ENCODE data around the gene GREB1. TPM values are rescaled to one million over a fixed set of nuclear protein-coding genes. Genes with fewer than 3 reads are reported as not detected.

Gene GREB1
- total and polyA plus RNA-seq, 2 of the 4 experiments (the other 2 are of a cell fraction), result 0.05 TPM; not detected in 1

DNA sequence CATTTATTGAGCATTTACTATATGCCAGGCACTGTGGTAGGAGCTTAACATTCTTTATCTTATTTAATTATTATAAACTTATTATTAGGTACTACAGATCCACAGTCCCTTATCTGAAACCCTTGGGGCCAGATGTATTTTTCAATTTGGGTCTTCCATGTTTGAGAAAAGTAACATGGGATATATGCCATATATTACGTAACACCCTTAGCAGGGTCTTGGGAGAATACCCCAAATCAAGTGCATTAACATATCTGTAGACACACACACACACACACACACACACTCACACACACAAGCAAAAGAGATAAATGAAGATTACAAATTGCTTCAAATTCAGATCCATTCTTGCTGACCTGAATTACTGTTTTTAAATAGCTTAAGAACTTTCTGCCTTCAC lies 122.4 kb downstream of the GREB1 start:
- no peak overlapping the region for H4K91ac ChIP-seq (ENCODE audit: insufficient read depth, low read depth, low read length)
- WGBS, 2 experiments (ENCODE audit: extremely low coverage in 2 of 2, insufficient read length in 1 of 2), result no CpG with 5 or more reads among the region's 1 CpG

More for the DNA sequence above, 122.4 kb downstream of the GREB1 start:
- peaks cover 60% of the 10 kb centered on the region for H3K27me3 ChIP-seq (ENCODE audit: control insufficient read depth, insufficient read depth, low read length)
- dilution Hi-C loops (cut with HindIII; ENCODE audit: low sequenced_read_pairs, unreplicated experiment) (no loop called here), in situ Hi-C loops (cut with MboI; ENCODE audit: low sequenced_read_pairs) (no loop called here), intact Hi-C loops (cut with micrococcal nuclease) (no loop called here)
- H3K18ac ChIP-seq (ENCODE audit: low read depth, low read length), result no peak overlapping the region
- H2AK5ac ChIP-seq (ENCODE audit: low read depth, low read length), result no peak overlapping the region
- H2BK15ac ChIP-seq (ENCODE audit: low read depth, low read length), result no peak overlapping the region
- H3K23ac ChIP-seq (ENCODE audit: low read depth, low read length), result no peak overlapping the region
- TF ChIP-seq SMC3 (IDR thresholded peaks at IDR 0.05; ENCODE audit: low read depth, low read length) (no peak), MAFK (IDR thresholded peaks at IDR 0.05; ENCODE audit: low read depth, low read length) (no peak), CTCF (conservative IDR thresholded peaks at IDR 0.05; ENCODE audit: low read depth, low read length) (no peak), POLR2A (IDR thresholded peaks at IDR 0.05; ENCODE audit: low read depth, low read length) (no peak), MXI1 (IDR thresholded peaks at IDR 0.05; ENCODE audit: borderline replicate concordance, low read depth, low read length) (no peak), CEBPB (IDR thresholded peaks at IDR 0.05; ENCODE audit: low read depth, low read length) (peak; percentile 64; the same call in 1 of the 2 replicates)
- TF ChIP-seq, protein P1, sequence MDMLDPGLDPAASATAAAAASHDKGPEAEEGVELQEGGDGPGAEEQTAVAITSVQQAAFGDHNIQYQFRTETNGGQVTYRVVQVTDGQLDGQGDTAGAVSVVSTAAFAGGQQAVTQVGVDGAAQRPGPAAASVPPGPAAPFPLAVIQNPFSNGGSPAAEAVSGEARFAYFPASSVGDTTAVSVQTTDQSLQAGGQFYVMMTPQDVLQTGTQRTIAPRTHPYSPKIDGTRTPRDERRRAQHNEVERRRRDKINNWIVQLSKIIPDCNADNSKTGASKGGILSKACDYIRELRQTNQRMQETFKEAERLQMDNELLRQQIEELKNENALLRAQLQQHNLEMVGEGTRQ (IDR thresholded peaks at IDR 0.05; ENCODE audit: low read depth, low read length), result no peak
- no peaks in the 10 kb centered on the region for H3K9me1 ChIP-seq (ENCODE audit: insufficient read depth, low read length)
- H3K4ac ChIP-seq (ENCODE audit: low read depth, low read length), result no peak overlapping the region
- no peak overlapping the region for H3K4me2 ChIP-seq (ENCODE audit: low read depth, low read length)
- H2AK9ac ChIP-seq (replicated peaks; ENCODE audit: low read depth, low read length, poor library complexity), result no peak overlapping the region
- H3K56ac ChIP-seq (ENCODE audit: extremely low read depth, insufficient read depth, low read length), result no peak overlapping the region
- H4K5ac ChIP-seq (ENCODE audit: low read depth, low read length), result no peak overlapping the region
- no peaks in the 10 kb centered on the region for H4K20me1 ChIP-seq (ENCODE audit: insufficient read depth, low read length)
- H2BK120ac ChIP-seq (ENCODE audit: low read depth, low read length), result no peak overlapping the region
- H3K79me1 ChIP-seq (ENCODE audit: low read depth in 1 of 2, low read length in 2 of 2), result no peaks in the 10 kb centered on the region
- no peak overlapping the region for H4K8ac ChIP-seq (ENCODE audit: low read depth in 2 of 2, low read length in 2 of 2)
- H2AFZ ChIP-seq (replicated peaks; ENCODE audit: low read length, poor library complexity), result no peak overlapping the region
- H3K36me3 ChIP-seq (ENCODE audit: control insufficient read depth, insufficient read depth, low read length), result no peaks in the 10 kb centered on the region
- H3K9me3 ChIP-seq (ENCODE audit: control insufficient read depth, insufficient read depth, low read length), result no peaks in the 10 kb centered on the region; the same call in 1 of the 2 replicates
- no peak overlapping the region for H3K4me3 ChIP-seq (ENCODE audit: insufficient read depth, low read depth, low read length)
- H3K27ac ChIP-seq (ENCODE audit: insufficient read depth, low read length), result no peak overlapping the region
- no peak overlapping the region for H2BK5ac ChIP-seq (ENCODE audit: low read depth, low read length, poor library complexity, severe bottlenecking)
- BruUV-seq (replicated peaks), result no TSS peak
- H3K4me1 ChIP-seq (ENCODE audit: control insufficient read depth, insufficient read depth, low read length), result no peaks in the 10 kb centered on the region
- H2BK20ac ChIP-seq (ENCODE audit: low read depth, low read length), result no peak overlapping the region
- ChIA-PET CTCF (no interaction called here), POLR2A (ENCODE audit: unreplicated experiment) (no interaction called here)
- DNase-seq (no peak), ATAC-seq (ENCODE audit: low read depth) (no peak)
- H3K9ac ChIP-seq (ENCODE audit: low read depth, low read length), result no peak overlapping the region
- no peak overlapping the region for H3K14ac ChIP-seq (replicated peaks; ENCODE audit: low read depth, low read length)

Measured in IMR-90 (cell line).